GM19043 (cell line): ENCODE measurements around the gene LRRN2.
"Not testable (repeated sequence)": the region's sequence is repeated elsewhere in the genome, so short reads cannot be mapped to it uniquely, and the experiment has no call there.

Experiments
- ATAC-seq: cut with Tn5 transposase; IDR thresholded peaks from one replicate; pipeline ENCODE4 v1.9.1; 2021; ENCODE audit warnings: low read depth; ENCODE audit not compliant: unreplicated experiment

Gene LRRN2

DNA sequence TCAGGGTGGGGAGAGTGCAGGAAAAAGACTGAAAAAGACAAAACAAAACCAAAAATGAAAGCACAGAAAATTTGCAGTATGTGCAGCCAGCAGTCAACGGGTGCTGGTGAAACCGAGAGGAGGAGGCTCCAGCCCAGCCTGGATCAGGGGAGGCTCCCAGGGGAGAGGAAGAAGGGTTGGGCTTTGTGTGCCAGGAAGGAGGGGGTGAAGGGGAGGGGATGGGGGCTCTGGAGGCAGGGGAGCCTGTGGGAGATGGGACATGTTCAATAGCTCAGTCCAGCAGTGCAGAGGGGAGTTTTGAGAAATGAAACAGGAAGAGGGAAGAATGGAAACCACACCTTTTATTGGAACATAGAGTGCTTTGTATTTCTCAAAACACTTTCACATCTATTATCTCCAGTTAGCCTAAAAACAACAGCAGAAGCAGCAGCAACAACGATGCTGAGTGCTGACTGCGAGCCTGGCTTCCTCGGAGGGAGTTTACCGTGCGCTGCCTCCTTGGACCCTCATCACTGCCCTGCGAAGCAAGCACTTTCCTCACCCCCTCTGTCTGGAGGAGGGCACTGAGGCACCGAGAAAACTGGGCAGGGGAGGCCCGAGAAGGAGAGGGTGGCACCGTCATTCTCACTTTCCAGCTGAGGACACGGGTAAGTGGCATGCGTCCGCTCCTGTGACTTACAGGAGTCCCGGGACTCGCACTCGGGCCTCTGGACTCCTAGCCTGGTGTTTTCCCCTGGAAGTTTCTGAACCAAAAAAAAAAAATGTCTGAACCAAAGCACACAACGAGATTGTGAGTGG, 106.5 kb downstream of the LRRN2 start:
- ATAC-seq, result peak; percentile 85

DNA sequence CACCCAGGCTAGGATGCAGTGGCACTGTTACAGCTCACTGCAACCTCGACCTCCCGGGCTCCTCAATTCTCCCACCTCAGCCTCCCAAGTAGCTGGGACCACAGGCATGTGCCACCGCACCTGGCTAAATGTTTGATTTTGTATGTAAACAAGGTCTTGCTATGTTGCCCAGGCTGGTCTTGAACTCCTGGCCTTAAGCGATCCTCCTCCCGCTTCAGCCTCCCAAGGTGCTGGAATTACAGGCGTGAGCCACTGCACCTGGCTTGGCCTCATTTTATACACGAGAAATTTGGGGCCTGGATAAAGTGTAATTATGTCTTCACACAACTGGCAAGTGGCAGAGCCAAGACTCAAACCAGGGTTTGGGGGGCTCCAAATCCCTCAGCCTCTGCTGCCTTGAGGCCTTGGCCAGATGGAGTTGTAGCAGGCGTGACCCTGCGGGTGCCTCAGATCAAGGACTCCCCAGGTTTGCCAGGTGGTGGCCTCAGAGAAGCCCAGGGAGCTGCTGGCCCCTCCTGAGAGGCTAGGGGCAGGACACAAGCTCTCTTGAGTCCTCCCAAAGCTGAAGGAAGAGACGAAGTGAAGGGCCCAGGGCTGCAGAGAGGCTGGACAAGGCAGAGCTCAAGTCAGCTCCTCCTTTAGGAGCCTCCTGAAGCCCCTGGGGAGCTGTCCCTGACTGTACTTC, 107.6 kb downstream of the LRRN2 start:
- no peak for ATAC-seq

DNA sequence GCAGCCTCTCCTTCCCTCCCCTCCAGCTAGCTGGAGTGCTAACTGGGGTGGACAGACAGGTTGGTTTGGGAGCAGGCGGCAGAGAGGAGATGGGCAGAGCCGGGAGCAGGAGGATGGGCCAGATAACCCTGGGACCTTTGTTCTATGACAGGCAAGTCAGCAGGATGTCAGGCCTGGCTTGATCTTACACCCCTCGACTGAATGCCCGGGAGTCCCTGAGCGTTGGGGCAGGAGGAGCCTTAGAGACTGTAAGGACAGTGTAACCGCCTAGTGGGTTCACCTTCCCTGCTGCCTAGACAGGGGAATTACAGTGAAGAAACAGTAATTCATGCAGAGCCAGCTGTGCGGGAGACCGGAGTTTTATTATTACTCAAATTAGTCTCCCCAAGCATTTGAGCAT, 109.1 kb downstream of the LRRN2 start:
- no peak for ATAC-seq

DNA sequence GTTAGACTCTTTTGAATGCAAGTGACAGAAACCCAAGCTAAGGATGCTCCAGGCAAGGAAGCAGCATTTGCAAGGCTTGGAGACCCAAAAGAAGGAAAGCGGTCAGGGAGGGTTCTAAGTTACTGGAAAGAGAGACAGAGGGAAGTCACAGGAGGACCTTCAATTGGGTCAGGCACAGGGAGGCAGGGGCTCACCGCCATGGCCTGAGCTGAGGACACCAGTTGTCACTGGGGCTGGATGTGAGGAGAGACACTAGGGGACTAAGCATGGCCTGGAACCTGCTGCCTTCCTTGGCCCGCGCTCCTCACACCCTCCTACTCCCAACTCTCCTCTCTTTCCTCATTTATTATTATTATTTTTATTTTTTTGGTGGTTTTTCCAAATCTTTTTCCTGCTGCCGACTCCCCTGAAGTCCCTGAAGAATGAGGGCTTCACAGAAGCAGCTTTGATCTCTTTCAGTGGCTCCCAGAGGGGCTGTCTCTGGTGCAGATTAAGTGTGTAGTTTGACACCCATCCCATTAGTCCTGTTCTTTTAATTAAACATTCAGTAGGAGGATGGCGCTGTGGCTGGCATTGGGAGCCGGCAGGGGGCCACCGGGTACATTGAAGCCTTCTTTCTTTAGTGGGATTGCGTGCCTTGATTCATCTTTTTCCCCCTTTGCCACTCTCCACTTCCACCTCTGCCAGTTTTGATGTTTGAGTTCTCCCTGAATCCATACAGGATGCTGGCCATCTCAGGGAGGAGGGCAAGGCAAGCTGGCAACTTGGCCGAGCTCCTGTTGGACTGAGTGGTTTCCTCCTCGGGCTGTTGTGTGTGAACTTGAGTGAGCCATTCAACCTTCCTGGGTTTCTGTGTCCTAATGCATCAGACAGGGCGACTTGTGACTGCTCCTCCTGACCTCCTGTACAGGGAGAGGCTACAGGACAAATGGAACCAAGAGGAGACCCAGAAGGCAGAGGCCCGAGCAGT, 110.0 kb downstream of the LRRN2 start:
- no peak for ATAC-seq

DNA sequence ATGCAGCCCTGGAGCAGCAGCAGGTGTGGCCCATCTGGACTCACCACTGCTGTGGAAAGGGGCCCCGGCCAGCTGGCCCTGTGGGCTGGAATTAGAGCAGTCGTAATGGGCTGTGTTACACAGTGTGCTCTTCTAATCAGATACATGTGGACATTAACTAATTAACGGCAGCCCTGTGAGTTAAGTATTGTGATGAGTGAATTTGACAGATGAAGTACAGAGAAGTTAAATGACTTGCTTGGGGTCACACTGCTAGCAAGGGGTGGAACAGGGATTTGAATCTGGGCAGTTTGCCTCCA, 110.7 kb downstream of the LRRN2 start:
- ATAC-seq, result no peak

DNA sequence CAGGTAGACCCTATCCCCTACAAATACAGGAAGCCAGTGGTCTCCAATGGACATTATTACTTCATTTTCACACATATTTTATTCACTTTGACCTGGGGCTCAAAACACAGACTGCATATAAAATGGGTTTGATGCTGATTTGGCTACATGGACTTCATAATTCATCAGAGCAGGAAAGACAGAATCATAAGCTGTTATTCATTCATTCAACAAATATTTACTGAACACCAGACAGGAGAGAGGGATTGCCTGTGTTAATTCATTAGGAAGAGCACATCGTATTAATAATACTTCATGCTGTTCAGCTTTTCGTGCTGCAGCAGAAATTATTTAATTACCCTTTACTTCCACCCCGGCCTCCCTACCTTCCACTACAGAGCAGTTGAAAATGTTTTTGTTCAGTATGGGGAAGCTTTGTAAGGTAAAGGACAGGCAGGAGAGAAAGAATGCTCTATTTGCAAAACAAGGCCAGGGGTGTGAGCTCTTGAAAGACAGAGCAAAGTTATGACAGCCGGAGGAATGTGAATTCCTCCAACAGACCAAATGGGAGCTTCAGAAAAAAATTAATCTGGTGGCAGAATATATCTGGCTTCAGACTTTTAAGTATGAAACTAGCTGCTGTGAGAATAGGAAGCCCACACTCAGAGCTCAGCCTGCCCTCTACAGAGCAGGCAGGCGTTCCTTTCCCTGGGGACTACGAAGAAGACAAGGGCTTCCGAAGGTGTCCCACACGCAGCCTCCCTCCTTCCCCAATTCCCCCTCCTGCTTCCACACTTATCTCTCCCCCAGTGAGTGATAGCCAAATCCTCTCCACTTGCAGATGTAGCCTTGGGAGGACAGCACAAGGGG, 111.3 kb downstream of the LRRN2 start:
- no peak for ATAC-seq

DNA sequence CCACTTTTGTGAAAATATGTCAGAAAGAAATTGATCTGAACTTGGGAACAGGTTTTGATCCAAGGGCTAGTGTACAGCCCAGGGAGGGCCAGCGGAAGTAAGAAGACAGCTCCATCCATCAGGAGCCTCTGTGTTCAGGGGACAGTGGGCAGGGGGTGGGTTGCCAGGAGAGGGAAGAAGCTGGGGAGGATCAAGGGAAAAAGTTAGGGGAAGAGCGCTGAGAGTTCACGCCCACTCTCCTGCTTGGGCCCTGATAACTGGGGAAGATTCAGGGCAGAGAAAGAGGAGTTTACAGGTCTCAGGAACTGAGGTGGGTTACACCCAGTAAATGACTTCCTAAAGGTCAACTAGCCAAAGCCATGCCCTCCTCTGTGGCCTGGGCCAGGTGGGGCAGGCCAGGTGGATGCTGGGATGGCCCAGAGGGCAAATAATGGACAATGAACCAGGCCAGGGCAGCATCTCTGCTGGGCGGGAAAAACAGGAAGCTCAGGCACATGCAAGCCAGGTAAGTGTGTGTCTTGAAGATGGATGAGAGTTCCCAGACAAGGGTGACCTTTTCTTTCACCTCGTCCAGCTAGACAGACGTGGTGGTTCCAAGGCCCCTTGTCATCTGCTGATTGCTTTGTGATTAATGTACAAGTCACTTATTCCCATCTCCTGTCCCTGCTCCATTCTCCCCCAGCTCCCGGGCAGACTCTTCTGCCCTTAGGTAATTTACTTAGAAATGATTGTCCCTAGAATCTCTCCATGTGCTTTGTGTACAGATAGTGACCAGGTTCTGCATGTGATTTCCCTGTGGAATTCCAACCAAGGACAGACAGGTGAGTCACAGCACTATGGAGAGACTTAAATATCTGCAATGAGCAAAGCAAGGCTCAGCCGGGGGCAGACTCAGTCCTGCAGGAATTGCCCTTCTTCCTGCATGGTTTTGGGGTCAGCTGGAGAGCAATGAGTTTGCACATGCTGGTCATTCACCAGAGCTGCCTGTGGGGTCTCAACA, 112.3 kb downstream of the LRRN2 start:
- ATAC-seq, result no peak

DNA sequence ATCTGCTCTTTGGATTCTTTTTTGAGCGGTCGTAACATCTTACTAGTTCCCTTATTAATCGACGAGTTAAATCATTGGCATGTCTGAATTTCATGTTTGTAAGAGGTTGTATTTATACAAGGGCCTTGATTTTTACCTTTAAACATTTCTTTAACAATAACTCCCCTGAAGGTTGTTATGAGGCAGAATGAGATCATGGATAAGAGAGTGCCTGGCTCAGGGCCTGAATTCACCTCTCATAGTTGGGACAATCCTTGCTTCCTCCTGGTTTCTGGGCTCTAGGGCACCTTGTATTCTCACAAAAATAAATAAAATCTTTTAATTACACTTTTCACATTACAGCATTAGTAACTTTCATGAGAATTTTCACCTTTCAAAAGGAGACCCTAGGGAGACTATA, 113.9 kb downstream of the LRRN2 start:
- no peak for ATAC-seq

DNA sequence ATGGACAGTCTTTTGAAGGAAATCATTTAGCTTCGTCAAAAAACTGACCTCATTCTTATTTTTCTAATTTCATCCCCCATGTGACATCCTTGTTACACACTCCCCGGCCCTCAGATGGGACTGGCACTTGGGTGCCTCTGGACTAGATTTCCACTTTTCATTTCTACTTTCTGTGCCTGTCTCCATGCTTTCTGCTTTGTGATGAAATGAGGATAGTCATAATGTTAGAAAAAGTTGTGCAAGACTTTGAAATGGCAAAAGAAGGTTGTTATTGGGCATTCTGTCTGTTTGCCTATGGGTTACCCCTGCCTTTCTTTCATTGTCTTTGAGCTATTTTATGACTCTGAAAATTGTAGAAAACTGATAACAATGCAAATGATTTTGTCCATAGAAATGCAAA, 114.4 kb downstream of the LRRN2 start:
- ATAC-seq, result no peak

DNA sequence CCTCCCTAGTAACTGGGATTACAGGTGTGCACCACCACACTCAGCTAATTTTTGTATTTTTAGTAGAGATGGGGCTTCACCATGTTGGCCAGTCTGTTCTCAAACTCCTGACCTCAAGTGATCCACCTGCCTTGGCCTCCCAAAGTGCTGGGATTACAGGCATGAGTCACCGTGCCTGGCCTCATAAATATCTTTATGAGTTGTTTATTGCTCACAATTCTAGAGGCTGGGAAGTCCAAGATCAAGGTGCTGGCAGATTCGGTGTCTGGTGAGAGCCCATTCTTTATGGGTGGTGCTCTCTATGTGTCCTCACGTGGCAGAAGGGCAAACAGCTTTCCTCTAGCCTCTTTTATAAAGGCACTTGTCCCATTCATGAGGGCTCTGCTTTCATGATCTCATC, 115.5 kb downstream of the LRRN2 start:
- not testable (repeated sequence) for ATAC-seq

DNA sequence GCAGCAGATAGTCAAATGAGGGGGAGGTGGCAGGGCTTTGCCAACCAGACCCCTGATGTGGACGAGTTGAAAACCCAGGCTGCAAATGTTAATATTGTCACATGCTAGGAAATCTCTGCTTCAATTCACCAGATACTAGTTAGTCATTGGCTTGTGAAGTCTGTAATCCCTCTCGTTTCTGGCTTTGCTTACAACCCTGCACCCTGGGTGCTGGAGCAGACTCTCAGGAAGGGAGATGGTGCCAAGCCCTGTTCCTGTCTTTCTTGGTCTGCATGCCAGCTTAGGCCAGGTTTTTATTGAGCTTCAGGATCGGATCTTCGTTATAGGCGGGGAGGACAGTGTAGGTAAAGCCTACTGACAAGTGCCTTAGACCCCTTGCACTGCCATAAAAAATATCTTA, 116.1 kb downstream of the LRRN2 start:
- no peak for ATAC-seq

DNA sequence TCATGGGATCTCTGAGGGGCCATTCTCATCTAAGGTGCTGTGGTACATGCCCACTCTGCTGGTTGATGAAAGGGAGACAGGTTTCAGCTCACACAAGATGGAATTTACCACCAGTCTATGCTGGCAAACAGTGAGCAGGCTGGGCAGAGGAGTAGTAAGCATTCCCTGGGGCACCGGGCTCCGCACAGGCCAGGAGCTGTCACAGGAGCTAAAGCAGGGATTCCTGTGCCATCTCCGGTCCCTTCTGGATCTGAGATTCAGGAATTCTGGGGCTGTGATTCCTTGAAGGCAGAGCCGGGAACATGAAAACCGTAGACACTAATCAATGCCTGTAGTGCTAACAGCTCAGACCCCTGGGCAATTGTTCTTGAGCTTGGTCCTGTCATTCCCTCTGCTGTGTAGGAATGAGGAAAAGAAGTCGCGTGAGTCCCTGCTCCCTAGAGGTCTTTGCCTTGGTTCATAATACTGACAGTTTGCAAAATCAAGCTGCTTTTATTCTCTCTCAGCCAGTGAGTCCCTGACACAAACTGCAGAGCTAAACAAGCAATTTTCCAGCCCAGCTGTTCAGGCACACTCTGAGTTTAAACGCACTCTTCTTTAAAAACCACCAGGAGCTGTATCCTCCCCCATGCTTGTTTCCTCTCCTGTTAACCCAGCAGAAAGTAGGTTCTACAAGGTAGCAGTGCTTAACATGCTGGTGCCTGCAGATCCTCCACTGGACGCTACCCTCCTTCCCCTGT, 116.8 kb downstream of the LRRN2 start:
- no peak for ATAC-seq
